Fibroblast of villous mesenchyme (primary cell): Measurements from ENCODE around the gene USP47. TPM values are rescaled to one million over a fixed set of nuclear protein-coding genes. Genes with fewer than 3 reads are reported as not detected.
A peak's percentile ranks its signal among the peaks of the same experiment; 100 is the strongest.

Source experiments
- DNase-seq: peaks from one replicate; pipeline ENCODE4 v3.0.0-alpha.2; 2010; ENCODE audit warnings: low read depth
- H3K4me3 ChIP-seq: 2 replicates; pipeline ENCODE4 v1.5.1; 2011; ENCODE audit warnings: low read depth, mild to moderate bottlenecking, low read length
- total RNA-seq: library from RNA; depleted of rRNA; stranded (reverse); fragments of >200 nt; gene quantifications from 2 replicates; pipeline ENCODE4 v1.2.3, GENCODE V29; 2012
- TF ChIP-seq, protein P1 (sequence below): IDR thresholded peaks from 2 replicates; pipeline ENCODE4 v1.5.1; 2012; ENCODE audit warnings: low read depth, mild to moderate bottlenecking, low read length; ENCODE audit not compliant: insufficient read depth

USP47 gene, protein sequence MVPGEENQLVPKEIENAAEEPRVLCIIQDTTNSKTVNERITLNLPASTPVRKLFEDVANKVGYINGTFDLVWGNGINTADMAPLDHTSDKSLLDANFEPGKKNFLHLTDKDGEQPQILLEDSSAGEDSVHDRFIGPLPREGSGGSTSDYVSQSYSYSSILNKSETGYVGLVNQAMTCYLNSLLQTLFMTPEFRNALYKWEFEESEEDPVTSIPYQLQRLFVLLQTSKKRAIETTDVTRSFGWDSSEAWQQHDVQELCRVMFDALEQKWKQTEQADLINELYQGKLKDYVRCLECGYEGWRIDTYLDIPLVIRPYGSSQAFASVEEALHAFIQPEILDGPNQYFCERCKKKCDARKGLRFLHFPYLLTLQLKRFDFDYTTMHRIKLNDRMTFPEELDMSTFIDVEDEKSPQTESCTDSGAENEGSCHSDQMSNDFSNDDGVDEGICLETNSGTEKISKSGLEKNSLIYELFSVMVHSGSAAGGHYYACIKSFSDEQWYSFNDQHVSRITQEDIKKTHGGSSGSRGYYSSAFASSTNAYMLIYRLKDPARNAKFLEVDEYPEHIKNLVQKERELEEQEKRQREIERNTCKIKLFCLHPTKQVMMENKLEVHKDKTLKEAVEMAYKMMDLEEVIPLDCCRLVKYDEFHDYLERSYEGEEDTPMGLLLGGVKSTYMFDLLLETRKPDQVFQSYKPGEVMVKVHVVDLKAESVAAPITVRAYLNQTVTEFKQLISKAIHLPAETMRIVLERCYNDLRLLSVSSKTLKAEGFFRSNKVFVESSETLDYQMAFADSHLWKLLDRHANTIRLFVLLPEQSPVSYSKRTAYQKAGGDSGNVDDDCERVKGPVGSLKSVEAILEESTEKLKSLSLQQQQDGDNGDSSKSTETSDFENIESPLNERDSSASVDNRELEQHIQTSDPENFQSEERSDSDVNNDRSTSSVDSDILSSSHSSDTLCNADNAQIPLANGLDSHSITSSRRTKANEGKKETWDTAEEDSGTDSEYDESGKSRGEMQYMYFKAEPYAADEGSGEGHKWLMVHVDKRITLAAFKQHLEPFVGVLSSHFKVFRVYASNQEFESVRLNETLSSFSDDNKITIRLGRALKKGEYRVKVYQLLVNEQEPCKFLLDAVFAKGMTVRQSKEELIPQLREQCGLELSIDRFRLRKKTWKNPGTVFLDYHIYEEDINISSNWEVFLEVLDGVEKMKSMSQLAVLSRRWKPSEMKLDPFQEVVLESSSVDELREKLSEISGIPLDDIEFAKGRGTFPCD (N-terminal part only)
- total RNA-seq = 93.4 and 116 TPM in 2 replicates

DNA sequence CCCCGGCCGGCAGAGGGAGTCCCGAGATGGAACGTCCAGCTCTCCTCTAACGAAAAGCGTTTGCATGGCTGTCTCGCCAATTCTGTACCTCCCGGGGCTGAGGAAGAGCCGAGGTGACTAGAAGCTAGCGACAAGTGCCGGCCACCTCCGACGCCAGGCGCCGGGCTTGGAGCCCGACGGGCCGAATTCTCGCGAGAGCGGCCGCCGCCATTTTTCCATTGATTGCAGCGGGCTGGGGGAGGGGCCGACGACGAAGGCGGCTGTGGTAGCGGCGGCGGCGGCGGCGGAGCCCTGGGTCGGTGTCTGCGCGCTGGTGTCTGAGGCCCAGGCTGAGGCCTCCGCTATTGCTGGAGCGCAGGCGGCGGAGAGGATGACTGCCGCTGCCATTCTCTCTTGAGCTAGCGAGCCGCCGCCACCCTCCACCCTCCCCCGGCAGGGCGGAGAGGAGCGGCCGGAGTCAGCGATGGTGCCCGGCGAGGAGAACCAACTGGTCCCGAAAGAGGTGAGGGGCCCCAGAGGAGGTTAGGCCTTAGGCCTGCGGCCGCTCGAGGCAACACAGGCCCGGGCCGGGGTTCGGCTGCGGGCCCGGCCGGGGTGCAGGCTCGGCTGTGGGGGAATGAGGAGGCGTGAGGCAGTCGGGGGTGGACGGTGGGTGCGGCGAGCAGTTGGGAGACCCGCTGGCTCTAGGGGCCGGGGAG is at the start of gene USP47:
TSS of gene USP47 (plus strand) at position 250 of the 698 bp plus-strand sequence. CDS start at position 464, 214 bp downstream.
- DNase-seq = peak; percentile 87
- H3K4me3 ChIP-seq = peak within 1 kb of the TSS; percentile 82

DNA sequence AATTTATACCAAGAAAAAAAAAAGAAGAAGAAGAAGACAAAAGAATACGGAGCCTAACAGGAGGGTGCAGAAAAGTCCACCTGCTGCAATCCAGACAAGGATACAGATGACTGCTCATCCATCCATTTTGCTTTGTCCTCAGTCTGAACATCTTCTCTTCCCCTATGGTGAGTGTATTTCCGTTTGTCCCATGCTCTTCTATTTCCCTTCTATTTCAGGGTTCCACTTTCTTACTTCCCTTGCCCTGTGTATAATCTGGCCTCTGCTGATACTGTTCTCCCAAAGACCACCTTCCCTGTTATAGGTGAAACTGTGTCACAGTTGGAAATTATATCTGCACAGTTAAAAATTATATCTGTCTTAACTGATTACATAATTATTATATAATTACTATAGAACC is 48.7 kb upstream of the USP47 start:
- TF ChIP-seq, protein P1, sequence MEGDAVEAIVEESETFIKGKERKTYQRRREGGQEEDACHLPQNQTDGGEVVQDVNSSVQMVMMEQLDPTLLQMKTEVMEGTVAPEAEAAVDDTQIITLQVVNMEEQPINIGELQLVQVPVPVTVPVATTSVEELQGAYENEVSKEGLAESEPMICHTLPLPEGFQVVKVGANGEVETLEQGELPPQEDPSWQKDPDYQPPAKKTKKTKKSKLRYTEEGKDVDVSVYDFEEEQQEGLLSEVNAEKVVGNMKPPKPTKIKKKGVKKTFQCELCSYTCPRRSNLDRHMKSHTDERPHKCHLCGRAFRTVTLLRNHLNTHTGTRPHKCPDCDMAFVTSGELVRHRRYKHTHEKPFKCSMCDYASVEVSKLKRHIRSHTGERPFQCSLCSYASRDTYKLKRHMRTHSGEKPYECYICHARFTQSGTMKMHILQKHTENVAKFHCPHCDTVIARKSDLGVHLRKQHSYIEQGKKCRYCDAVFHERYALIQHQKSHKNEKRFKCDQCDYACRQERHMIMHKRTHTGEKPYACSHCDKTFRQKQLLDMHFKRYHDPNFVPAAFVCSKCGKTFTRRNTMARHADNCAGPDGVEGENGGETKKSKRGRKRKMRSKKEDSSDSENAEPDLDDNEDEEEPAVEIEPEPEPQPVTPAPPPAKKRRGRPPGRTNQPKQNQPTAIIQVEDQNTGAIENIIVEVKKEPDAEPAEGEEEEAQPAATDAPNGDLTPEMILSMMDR = no peak
- DNase-seq = no peak
- H3K4me3 ChIP-seq = no peak overlapping the region

More for the DNA sequence above, at the start of gene USP47:
- TF ChIP-seq, protein P1 = peak; percentile 68

DNA sequence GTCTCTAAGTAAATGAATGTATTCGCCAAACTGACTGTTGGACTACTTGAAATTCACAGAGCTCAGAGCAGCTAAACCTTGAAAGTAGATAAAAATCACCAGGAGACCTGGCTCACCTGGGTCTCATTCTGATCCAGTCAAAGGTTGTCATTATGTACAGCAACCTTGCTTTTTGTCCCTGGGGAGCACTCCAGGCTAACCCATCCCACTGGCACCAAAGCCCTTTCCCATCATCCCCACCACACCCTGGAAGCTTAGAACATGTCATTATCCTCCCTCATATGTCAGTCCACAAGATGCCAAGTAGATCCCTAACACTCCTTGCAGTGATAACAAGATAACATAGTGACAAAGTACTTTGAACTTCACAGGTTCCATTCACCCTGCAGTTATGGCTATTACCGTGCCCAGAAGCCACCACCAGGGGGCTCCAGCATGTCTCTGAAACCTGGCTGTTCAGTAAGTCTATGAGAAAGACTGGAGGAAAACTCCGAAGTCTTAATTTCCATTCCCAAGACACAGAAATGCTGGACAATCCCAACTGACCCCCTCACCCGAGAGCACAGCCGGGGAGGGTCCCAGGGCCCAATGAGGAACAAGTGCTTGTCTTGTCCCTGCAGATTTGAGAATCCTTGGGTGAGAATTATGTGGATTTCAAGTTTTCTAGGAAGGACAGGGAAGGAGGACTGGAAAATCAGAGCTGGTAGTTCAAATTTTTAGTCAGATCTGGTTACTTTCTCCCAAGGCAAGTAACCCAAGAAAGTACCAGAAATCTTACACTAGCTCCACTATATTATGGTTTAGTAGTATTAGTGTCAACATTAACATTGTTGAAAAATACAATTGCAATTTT is 43.0 kb upstream of the USP47 start:
- peak; percentile 81 for DNase-seq
- TF ChIP-seq, protein P1 = peak; percentile 96
- H3K4me3 ChIP-seq = no peak overlapping the region

DNA sequence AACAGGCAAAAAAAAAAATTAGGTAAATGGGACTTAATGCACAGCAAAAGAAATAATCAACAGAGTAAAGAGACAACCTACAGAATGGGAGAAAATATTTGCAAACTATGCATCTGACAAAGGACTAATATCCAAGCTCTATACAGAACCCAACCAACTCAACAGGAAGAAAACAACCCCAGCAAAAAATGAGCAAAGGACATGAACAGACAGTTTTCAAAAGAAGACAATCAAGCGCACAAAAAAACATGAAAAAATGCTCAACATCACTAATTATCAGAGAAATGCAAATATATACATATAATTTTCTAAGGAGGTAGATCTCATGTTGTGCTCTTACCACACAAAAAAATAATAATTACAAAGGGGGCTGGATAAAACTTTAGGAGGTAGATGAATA is 36.5 kb upstream of the USP47 start:
- TF ChIP-seq, protein P1 = no peak
- no peak for DNase-seq
- H3K4me3 ChIP-seq = no peak overlapping the region

DNA sequence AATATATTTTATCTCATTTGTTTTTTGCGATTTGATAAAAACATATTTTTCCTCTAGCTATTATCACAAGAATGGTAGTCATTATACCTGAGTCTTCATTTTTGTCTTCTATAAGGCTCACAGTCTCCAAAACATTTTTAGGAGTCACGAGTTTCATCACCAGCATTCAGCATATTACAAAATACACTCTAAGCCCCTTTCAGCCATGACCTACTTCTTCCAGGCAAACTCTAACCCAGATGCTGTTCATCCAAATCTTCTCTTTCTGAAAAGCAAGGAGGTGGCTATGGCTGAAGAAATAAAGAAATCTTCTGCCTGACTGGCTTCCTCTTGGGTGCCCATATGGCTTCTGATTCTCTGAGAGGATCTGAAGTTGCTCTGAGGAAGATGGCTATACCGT is 35.7 kb upstream of the USP47 start:
- no peak for DNase-seq
- TF ChIP-seq, protein P1 = no peak
- H3K4me3 ChIP-seq = no peak overlapping the region
